Fibroblast of lung (primary cell): ENCODE measurements around the gene CTNNB1. TPM values are rescaled to one million over a fixed set of nuclear protein-coding genes. Genes with fewer than 3 reads are reported as not detected.

Experiments used
- DNase-seq, 2 donors: peaks; one replicate each; pipeline versions ENCODE4 v3.0.0 to v3.0.0-alpha.2; 2010; ENCODE audit warnings: low read depth in 2 of 2
- H2AFZ ChIP-seq: 2 replicates; pipeline ENCODE4 v1.5.1; 2012; ENCODE audit warnings: low read length, control low read depth, inconsistent platforms
- H3K27ac ChIP-seq: 2 replicates; pipeline ENCODE4 v1.5.1; 2011; ENCODE audit warnings: low read length, control low read depth; ENCODE audit not compliant: insufficient read depth
- H3K27me3 ChIP-seq: 2 replicates; pipeline ENCODE4 v1.5.1; 2011; ENCODE audit warnings: mild to moderate bottlenecking, low read length; ENCODE audit not compliant: control insufficient read depth, insufficient read depth
- H3K36me3 ChIP-seq: 2 replicates; pipeline ENCODE4 v1.5.1; 2011; ENCODE audit warnings: low read length; ENCODE audit not compliant: control insufficient read depth, insufficient read depth
- H3K4me1 ChIP-seq: 2 replicates; pipeline ENCODE4 v1.5.1; 2011; ENCODE audit warnings: low read length; ENCODE audit not compliant: control insufficient read depth, insufficient read depth; ENCODE audit errors: extremely low read depth
- H3K4me2 ChIP-seq: 2 replicates; pipeline ENCODE4 v1.5.1; 2011; ENCODE audit warnings: low read length, control low read depth; ENCODE audit not compliant: insufficient read depth; ENCODE audit errors: extremely low read depth
- H3K4me3 ChIP-seq, 4 experiments: fragments of 200-600 bp in 1 of 4; sonication (generic) in 1 of 4; replicated peaks in 1 of 4; 2 replicates each; pipeline ENCODE4 v1.5.1; 2011 to 2016; ENCODE audit warnings: low read length in 4 of 4, low read depth in 3 of 4, mild to moderate bottlenecking in 3 of 4, control low read depth in 2 of 4, inconsistent platforms in 1 of 4, mixed read lengths in 1 of 4; ENCODE audit not compliant: insufficient read depth in 1 of 4; ENCODE audit errors: control extremely low read depth in 1 of 4
- H3K79me2 ChIP-seq: 2 replicates; pipeline ENCODE4 v1.5.1; 2012; ENCODE audit warnings: mild to moderate bottlenecking, low read length, inconsistent platforms; ENCODE audit not compliant: control insufficient read depth, insufficient read depth
- H3K9ac ChIP-seq: 2 replicates; pipeline ENCODE4 v1.5.1; 2011; ENCODE audit warnings: mild to moderate bottlenecking, low read length, control low read depth; ENCODE audit not compliant: insufficient read depth
- H3K9me3 ChIP-seq: 2 replicates; pipeline ENCODE4 v1.5.1; 2012; ENCODE audit warnings: low read depth, low read length; ENCODE audit not compliant: control insufficient read depth, insufficient read depth
- H4K20me1 ChIP-seq: 2 replicates; pipeline ENCODE4 v1.5.1; 2011; ENCODE audit warnings: low read length; ENCODE audit not compliant: control insufficient read depth, insufficient read depth; ENCODE audit errors: extremely low read depth
- CTCF ChIP-seq, 2 donors: IDR thresholded peaks in 1 of 2; conservative IDR thresholded peaks in 1 of 2; 1 replicate in 1 of 2; 2 replicates in 1 of 2; pipeline ENCODE4 v1.5.1; 2011 to 2012; ENCODE audit warnings: low read length in 2 of 2, control low read depth in 1 of 2, inconsistent platforms in 1 of 2, low read depth in 1 of 2, mild to moderate bottlenecking in 1 of 2
- EZH2 ChIP-seq: IDR thresholded peaks from 2 replicates; pipeline ENCODE4 v1.5.1; 2012; ENCODE audit warnings: low read length, control low read depth, mild to moderate bottlenecking; ENCODE audit errors: missing control alignments
- polyA plus RNA-seq, 2 donors: library from polyadenylated mRNA; depleted of rRNA in 1 of 2; stranded (reverse) in 1 of 2; unstranded in 1 of 2; fragments of >200 nt; gene quantifications; 2 replicates each; pipeline ENCODE4 v1.2.1, GENCODE V29; 2011 to 2012; ENCODE audit warnings: missing spikeins in 1 of 2
- total RNA-seq: library from RNA; depleted of rRNA; stranded (reverse); fragments of >200 nt; gene quantifications from 2 replicates; pipeline ENCODE4 v1.2.1, GENCODE V29; 2014

CTNNB1 gene
- total and polyA plus RNA-seq, 2 donors (not counting 1 experiment from before 2014, with no cell fraction given), result 266 to 792 TPM

DNA sequence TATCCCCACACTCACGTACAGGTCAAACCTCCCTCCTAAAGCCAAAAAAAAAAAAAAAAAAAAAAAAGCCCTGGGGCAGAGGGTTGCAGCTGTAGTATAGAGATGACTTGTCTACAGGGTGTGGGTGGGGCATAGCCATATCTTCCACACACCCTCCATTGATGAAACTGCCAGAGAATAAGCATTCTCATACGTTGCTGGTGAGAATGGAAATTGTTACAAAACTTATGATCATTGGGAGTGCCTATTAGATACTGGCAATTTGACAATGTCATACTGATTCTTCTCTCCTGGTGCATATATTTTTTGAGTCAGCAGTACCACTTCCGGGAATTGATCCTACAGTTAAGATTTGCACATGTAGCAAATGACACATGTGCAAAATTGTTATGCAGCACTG is 11.0 kb upstream of the CTNNB1 start:
- Histone ChIP-seq H3K4me2 (no peak overlapping the region), H3K27ac (no peak overlapping the region), H3K9ac (no peak overlapping the region), H3K4me1 (no peaks in the 10 kb centered on the region), H3K79me2 (no peaks in the 10 kb centered on the region), H2AFZ (no peak overlapping the region), H3K36me3 (no peaks in the 10 kb centered on the region), H3K27me3 (no peaks in the 10 kb centered on the region), H3K9me3 (no peaks in the 10 kb centered on the region), H3K4me3 (no peak overlapping the region), H4K20me1 (no peaks in the 10 kb centered on the region)
- no peak for DNase-seq
- TF ChIP-seq EZH2, result no peak
- TF ChIP-seq CTCF (conservative IDR thresholded peaks at IDR 0.05 in 1 of 2, IDR thresholded peaks at IDR 0.05 in 1 of 2; ENCODE audit: low read depth in 1 of 2, low read length in 2 of 2), result no peak

GRCh38 chr3:41190509-41191284 is 8.6 kb upstream of the CTNNB1 start:
- no peaks in the 10 kb centered on the region for H3K9me3 ChIP-seq
- H3K27ac ChIP-seq, result no peak overlapping the region
- DNase-seq, result no peak
- no peaks in the 10 kb centered on the region for H3K36me3 ChIP-seq
- H4K20me1 ChIP-seq, result no peaks in the 10 kb centered on the region
- H3K9ac ChIP-seq, result no peak overlapping the region
- H3K4me1 ChIP-seq, result no peaks in the 10 kb centered on the region
- H3K4me3 ChIP-seq, result no peak overlapping the region
- no peak for TF ChIP-seq EZH2
- no peak for TF ChIP-seq CTCF (conservative IDR thresholded peaks at IDR 0.05 in 1 of 2, IDR thresholded peaks at IDR 0.05 in 1 of 2; ENCODE audit: low read depth in 1 of 2, low read length in 2 of 2)
- H3K79me2 ChIP-seq, result no peaks in the 10 kb centered on the region
- H3K27me3 ChIP-seq, result no peaks in the 10 kb centered on the region
- no peak overlapping the region for H3K4me2 ChIP-seq
- no peak overlapping the region for H2AFZ ChIP-seq

- no peak for DNase-seq
- Histone ChIP-seq H3K9ac (no peak overlapping the region), H3K36me3 (no peaks in the 10 kb centered on the region), H3K27me3 (no peaks in the 10 kb centered on the region), H4K20me1 (no peaks in the 10 kb centered on the region), H3K9me3 (no peaks in the 10 kb centered on the region), H3K4me3 (no peak overlapping the region), H3K4me1 (no peaks in the 10 kb centered on the region), H2AFZ (no peak overlapping the region), H3K4me2 (no peak overlapping the region), H3K27ac (no peak overlapping the region), H3K79me2 (no peaks in the 10 kb centered on the region)
- TF ChIP-seq CTCF (conservative IDR thresholded peaks at IDR 0.05 in 1 of 2, IDR thresholded peaks at IDR 0.05 in 1 of 2; ENCODE audit: low read depth in 1 of 2, low read length in 2 of 2), result no peak
- no peak for TF ChIP-seq EZH2
Observed at GRCh38 chr3:41192885-41193284, 6.4 kb upstream of the CTNNB1 start.
